H1 (cell line): ENCODE measurements around the gene GABRP. TPM values are rescaled to one million over a fixed set of nuclear protein-coding genes. Genes with fewer than 3 reads are reported as not detected.

Experiments used
- polyA plus RNA-seq, 7 experiments: library from polyadenylated mRNA; depleted of rRNA in 3 of 7; stranded (reverse) in 5 of 7; unstranded in 2 of 7; fragments of >200 nt in 5 of 7; fragments of 200-250 nt in 2 of 7; gene quantifications; 1 replicate in 5 of 7; 2 replicates in 1 of 7; 4 replicates in 1 of 7; pipeline versions ENCODE4 v1.2.1 to v1.2.3, GENCODE V29; 2011 to 2013; ENCODE audit warnings: missing spikeins in 2 of 7, mixed read lengths in 2 of 7
- total RNA-seq: library from RNA; stranded (reverse); fragmentation: NEBNext Ultra II Directional; extraction: Animal tissue kit (Norgen Biotek cat#: 25700); gene quantifications from 2 replicates; pipeline ENCODE4 v1.2.1, GENCODE V29; 2021
- TF ChIP-seq, protein P1 (sequence below): fragments of 300-600 bp; sonication (generic); IDR thresholded peaks from 2 replicates; pipeline ENCODE4 v1.7.1; 2012; ENCODE audit warnings: low read length, moderate library complexity, mild to moderate bottlenecking, inconsistent platforms; ENCODE audit not compliant: insufficient replicate concordance

The GABRP gene
- total and polyA plus RNA-seq, 2 of the 8 experiments (the other 6 are each of a cell fraction or from before 2014, with no cell fraction given): 3.7 to 4.0 TPM

DNA sequence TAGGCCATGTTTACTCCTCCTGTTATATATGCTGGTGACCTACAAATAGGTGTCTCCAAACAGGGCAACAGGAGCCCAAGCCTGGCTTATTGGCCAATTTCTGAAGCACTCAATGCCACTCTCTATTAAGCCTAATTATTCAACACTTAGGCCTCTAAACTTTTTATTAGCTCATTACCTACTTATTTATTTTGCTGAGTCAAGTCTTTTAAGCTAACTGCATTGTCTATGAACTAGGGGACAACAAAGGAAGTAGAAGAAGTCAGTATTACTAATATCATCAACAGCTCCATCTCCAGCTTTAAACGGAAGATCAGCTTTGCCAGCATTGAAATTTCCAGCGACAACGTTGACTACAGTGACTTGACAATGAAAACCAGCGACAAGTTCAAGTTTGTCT is 28.2 kb downstream of the GABRP start (continued):
- TF ChIP-seq, protein P1, sequence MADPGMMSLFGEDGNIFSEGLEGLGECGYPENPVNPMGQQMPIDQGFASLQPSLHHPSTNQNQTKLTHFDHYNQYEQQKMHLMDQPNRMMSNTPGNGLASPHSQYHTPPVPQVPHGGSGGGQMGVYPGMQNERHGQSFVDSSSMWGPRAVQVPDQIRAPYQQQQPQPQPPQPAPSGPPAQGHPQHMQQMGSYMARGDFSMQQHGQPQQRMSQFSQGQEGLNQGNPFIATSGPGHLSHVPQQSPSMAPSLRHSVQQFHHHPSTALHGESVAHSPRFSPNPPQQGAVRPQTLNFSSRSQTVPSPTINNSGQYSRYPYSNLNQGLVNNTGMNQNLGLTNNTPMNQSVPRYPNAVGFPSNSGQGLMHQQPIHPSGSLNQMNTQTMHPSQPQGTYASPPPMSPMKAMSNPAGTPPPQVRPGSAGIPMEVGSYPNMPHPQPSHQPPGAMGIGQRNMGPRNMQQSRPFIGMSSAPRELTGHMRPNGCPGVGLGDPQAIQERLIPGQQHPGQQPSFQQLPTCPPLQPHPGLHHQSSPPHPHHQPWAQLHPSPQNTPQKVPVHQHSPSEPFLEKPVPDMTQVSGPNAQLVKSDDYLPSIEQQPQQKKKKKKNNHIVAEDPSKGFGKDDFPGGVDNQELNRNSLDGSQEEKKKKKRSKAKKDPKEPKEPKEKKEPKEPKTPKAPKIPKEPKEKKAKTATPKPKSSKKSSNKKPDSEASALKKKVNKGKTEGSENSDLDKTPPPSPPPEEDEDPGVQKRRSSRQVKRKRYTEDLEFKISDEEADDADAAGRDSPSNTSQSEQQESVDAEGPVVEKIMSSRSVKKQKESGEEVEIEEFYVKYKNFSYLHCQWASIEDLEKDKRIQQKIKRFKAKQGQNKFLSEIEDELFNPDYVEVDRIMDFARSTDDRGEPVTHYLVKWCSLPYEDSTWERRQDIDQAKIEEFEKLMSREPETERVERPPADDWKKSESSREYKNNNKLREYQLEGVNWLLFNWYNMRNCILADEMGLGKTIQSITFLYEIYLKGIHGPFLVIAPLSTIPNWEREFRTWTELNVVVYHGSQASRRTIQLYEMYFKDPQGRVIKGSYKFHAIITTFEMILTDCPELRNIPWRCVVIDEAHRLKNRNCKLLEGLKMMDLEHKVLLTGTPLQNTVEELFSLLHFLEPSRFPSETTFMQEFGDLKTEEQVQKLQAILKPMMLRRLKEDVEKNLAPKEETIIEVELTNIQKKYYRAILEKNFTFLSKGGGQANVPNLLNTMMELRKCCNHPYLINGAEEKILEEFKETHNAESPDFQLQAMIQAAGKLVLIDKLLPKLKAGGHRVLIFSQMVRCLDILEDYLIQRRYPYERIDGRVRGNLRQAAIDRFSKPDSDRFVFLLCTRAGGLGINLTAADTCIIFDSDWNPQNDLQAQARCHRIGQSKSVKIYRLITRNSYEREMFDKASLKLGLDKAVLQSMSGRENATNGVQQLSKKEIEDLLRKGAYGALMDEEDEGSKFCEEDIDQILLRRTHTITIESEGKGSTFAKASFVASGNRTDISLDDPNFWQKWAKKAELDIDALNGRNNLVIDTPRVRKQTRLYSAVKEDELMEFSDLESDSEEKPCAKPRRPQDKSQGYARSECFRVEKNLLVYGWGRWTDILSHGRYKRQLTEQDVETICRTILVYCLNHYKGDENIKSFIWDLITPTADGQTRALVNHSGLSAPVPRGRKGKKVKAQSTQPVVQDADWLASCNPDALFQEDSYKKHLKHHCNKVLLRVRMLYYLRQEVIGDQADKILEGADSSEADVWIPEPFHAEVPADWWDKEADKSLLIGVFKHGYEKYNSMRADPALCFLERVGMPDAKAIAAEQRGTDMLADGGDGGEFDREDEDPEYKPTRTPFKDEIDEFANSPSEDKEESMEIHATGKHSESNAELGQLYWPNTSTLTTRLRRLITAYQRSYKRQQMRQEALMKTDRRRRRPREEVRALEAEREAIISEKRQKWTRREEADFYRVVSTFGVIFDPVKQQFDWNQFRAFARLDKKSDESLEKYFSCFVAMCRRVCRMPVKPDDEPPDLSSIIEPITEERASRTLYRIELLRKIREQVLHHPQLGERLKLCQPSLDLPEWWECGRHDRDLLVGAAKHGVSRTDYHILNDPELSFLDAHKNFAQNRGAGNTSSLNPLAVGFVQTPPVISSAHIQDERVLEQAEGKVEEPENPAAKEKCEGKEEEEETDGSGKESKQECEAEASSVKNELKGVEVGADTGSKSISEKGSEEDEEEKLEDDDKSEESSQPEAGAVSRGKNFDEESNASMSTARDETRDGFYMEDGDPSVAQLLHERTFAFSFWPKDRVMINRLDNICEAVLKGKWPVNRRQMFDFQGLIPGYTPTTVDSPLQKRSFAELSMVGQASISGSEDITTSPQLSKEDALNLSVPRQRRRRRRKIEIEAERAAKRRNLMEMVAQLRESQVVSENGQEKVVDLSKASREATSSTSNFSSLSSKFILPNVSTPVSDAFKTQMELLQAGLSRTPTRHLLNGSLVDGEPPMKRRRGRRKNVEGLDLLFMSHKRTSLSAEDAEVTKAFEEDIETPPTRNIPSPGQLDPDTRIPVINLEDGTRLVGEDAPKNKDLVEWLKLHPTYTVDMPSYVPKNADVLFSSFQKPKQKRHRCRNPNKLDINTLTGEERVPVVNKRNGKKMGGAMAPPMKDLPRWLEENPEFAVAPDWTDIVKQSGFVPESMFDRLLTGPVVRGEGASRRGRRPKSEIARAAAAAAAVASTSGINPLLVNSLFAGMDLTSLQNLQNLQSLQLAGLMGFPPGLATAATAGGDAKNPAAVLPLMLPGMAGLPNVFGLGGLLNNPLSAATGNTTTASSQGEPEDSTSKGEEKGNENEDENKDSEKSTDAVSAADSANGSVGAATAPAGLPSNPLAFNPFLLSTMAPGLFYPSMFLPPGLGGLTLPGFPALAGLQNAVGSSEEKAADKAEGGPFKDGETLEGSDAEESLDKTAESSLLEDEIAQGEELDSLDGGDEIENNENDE: no peak
